Stimulated activated CD4-positive, alpha-beta T cell treated with anti-CD3 and anti-CD28 coated beads, Interleukin-1b, Interleukin-23, amount 100 ng/mL, for 24 hours (primary cell): ENCODE results near the gene MCCC2.
"Not testable (repeated sequence)": the region's sequence is repeated elsewhere in the genome, so short reads cannot be mapped to it uniquely, and the experiment has no call there.

Experiments used
- DNase-seq, 4 experiments: peaks; one replicate each; pipeline ENCODE4 v3.0.0-alpha.2; 2020; ENCODE audit warnings: low read depth in 4 of 4, low spot score in 1 of 4

MCCC2 gene

DNA sequence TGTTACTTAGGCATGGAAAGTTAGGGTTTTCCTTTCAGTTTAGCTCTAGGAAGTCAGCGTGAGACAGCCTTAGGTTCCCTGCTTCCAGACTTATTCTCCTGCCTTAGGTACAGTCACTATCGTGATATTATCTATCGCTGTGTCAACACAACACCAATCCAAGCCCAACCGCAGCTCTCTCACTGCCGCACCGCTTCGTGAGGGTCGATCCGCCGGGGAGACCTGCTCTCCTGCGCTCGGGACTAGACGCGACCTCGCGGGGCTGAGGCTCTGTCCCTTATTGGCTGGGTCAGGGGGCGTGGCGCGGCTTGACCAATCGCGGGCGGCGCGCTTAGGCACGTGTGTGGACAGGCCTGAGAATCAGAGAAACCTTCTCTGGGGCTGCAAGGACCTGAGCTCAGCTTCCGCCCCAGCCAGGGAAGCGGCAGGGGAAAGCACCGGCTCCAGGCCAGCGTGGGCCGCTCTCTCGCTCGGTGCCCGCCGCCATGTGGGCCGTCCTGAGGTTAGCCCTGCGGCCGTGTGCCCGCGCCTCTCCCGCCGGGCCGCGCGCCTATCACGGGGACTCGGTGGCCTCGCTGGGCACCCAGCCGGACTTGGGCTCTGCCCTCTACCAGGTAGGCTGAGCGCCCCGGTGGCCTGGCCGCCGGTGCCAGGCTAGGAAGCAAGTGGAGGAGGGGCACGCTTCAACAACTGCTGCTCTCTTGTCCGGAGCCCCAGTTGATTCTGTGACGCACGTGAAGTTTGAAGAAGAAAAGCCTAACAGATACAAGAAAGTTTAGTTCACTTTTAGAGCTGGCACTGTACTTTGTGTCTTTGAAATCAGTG, at the start of gene MCCC2:
Gene MCCC2 (plus strand): TSS at position 400 of the 825 bp plus-strand sequence. CDS start 86 bp downstream, at position 486.
- DNase-seq, result peak; percentile 89 to 95 (median 92)

DNA sequence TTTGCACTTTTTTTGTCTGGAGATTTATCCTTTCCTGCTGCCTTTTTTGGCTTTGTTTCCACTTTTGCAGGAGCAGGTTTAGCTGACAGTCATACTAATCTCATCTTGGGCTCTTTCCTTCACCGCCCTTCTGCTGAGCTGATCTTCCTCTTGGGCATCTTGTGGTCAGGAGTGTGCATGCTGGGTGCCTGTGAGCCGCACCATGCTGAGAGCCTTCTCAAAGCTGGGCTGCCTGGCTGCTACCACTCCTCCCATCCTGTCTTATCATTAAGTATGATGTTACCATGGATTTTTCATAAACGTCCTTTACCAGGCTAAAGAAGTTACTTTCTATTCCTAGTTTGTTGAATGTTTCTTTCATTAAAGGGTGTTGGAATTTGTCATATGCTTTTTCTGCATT, 49.5 kb upstream of the MCCC2 start:
- DNase-seq, result no peak

DNA sequence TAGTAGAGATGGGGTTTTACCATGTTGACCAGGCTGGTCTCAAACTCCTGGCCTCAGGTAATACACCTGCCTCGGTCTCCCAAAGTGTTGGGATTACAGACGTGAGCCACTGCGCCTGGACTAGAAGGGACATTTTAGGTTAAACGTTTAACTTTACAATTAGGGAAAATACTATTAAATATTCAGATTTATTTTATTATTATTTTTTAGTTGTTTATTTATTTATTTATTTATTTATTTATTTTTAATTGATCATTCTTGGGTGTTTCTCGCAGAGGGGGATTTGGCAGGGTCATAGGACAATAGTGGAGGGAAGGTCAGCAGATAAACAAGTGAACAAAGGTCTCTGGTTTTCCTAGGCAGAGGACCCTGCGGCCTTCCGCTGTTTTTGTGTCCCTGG, 36.3 kb upstream of the MCCC2 start:
- DNase-seq, result not testable (repeated sequence)

DNA sequence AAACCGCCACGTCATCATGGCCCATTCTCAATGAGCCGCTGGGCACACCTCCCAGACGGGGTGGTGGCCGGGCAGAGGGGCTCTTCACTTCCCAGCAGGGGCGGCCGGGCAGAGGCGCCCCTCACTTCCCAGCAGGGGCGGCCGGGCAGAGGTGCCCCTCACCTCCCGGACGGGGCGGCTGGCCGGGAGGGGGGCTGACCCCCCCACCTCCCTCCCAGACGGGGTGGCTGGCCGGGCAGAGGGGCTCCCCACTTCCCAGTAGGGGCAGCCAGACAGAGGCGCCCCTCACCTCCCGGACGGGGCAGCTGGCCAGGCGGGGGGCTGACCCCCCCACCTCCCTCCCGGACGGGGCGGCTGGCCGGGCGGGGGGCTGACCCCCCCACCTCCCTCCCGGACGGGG, 35.6 kb upstream of the MCCC2 start:
- DNase-seq, result not testable (repeated sequence)

DNA sequence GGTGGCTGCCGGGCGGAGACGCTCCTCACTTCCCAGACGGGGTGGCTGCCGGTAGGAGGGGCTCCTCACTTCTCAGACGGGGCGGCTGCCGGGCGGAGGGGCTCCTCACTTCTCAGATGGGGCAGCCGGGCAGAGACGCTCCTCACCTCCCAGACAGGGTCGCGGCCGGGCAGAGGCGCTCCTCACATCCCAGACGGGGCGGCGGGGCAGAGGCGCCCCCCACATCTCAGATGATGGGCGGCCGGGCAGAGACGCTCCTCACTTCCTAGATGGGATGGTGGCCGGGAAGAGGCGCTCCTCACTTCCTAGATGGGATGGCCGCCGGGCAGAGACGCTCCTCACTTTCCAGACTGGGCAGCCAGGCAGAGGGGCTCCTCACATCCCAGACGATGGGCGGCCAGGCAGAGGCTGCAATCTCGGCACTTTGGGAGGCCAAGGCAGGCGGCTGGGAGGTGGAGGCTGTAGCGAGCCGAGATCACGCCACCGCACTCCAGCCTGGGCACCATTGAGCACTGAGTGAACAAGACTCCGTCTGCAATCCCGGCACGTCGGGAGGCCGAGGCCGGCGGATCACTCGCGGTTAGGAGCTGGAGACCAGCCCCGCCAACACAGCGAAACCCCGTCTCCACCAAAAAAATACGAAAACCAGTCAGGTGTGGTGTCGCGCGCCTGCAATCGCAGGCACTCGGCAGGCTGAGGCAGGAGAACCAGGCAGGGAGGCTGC, 35.0 kb upstream of the MCCC2 start:
- DNase-seq, result not testable (repeated sequence)

DNA sequence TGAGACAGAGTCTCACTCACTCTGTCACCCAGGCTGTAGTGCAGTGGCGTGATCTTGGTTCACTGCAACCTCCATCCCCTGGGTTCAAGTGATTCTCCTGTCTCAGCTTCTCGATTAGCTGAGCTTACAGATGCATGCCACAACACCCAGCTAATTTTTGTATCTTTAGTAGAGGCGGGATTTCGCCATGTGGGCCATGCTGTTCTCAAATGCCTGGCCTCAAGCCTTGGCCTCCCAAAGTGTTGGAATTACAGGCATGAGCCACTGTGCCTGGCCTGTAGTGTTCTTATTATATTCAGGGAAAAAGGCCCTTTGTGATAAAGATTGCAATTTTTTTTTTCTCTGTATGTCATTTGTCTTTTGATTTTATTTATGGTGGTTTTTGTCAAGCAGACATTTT, 24.0 kb upstream of the MCCC2 start:
- DNase-seq, result no peak

DNA sequence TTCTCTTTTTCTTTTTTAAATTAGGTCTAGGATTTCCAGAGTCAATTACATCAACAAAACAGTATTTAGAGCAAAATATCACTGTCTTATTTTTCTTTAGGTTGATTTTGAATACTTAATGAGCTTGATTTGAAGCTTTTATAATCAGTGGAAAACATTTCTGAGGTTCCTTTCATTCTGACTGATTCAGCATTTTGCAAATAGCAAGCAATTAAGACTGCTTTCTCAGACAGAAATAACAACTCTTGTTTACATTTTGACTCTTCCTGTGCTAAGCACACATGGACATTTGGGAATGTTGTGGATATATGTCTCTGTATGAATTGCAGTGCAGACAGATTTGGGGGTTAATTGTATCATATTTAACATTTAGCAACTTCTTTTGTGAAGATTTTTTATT, 22.2 kb upstream of the MCCC2 start:
- DNase-seq, result no peak

DNA sequence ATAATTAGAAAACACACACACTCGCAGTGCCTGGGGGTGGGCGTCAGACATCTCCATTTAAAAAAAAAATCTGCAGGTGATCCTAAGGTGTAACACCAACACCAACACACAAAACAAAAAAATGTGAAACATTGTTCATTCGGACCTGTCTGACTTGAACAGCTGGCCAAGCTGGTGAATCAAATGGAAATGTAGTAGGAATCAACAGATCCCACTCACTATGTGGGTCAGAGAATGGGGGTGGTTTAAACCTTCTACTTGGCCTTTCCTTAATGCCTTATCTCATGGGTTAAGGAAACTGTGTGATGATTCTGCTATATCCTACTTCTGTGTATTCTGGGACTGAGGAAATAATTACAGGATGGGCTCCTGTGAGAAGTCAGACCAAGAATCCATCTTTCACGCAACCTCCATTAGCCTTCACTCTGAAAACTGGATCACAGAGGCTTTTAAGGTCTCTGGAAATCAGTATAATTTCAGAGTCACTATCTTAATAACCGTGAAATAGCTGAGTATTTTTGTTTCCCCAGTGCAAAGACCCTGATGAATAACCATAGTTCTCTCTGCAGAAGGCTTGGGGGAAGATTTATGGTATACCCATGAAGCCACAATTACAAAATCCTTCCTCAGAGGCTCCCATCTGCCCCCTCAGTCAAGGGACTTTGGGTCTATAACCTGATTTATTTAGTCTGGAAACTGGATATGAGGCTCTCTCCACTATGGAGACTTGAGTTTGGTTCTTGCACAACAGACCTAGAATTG, 17.2 kb upstream of the MCCC2 start:
- DNase-seq, result no peak

DNA sequence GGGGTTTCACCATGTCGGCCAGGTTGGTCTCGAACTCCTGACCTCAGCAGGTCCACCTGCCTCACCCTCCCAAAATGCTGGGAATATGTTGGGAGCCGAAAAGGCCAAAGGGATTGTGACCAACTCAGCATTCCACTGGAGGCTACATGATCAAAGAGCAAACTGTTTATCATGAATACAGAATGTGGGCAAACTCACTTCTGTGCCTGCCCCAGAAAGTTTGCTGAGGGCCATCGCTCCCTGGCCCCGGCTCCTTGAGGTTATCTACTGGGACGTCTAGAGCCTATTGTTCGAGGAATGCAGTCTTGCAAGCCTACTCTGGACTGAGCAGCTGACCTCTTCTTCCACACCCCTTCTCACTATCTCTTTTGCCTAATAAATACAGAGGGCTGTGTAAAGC, 15.3 kb upstream of the MCCC2 start:
- DNase-seq, result not testable (repeated sequence)

DNA sequence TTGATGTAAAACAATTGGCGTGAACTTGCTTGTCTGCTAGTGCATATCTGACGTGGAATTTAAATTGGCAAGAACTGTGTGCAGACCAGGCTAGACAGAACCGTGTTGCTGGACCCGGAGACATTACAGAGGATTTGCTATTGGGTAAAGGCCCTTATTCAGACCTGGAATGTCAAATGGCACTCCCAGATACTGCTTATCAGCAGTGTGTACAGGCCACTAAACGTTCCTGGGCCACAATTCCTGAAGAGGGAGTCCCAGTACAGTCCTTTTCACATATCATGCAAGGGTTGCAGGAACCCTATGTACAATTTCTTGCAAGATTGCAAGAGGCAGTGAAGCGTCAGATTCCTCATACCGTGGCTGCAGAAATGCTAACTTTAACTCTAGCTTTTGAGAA, 13.5 kb upstream of the MCCC2 start:
- no peak for DNase-seq

DNA sequence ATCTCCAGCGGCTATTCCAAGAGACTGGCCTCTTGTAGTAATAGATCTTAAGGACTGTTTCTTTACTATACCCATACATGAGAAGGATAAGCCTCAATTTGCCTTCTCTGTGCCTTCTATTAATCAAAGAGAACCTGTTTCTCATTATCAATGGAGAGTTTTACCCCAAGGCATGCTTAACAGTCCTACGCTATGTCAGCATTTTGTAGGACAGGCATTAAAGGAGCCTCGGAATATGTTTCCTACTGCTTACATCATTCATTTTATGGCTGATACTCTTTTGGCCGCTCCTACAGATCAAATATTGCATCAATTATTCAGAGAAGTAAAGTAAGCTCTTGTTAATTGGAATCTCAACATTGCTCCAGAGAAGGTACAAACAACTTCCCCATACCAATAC, 11.6 kb upstream of the MCCC2 start:
- DNase-seq, result not testable (repeated sequence)

DNA sequence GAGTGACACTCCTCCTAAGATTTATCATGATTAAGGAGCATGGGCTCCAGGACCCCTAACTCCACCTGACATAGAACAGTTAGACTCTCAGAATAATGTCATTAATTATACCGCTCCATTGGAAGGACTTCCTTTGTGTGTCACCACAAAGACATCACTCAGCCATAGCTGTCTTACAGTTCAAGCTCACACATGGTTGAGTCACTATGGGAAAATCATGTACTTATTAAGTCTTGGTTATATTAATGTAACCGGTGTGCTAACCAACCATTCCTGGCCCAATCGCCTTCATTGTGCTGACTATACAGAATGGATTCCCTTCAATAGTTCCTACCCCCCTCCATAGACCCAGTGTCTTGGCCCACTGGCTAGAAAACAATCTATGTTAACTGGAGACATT, 10.9 kb upstream of the MCCC2 start:
- DNase-seq, result no peak

DNA sequence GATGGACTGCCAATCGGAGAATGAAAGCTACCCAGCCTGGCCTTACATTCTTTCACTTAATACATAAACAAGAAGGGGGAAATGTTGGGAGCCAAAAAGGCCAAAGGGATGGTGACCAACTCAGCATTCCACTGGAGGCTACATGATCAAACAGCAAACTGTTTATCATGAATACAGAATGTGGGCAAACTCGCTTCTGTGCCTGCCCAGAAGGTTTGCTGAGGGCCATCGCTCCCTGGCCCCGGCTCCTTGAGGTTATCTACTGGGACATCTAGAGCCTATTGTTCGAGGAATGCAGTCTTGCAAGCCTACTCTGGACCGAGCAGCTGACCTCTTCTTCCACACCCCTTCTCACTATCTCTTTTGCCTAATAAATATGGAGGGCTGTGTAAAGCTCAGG, 9.3 kb upstream of the MCCC2 start:
- DNase-seq, result not testable (repeated sequence)

DNA sequence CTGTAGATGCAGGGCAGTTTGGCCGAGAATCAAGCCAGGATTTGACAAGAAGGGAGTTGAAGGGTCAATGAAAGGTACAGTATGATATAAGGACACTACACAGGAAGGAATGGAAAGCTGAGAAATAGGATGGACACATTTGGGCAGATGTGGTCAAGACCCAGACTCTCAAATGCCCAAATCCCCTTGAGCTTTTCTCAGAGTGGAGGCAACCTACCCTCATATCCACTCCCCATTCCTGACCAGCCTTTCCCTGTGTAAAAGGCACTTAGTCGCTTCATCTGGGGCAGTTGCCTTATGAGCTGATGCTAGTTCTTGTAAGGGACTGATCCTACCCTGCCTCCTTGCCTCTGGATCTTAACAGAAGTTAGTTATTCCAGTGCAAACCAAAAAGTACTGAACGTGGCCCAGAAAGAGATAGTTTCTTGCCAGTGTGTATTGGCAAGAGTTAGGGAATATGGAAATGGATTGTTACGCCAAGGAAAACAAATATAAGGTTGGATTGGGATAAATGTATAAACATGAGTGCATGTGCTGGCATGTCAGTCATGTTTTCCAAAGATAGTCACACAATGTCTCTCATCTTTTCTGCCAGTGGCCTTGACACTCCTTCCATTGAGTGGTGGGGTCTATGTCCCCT, 4.1 kb upstream of the MCCC2 start:
- DNase-seq, result no peak

DNA sequence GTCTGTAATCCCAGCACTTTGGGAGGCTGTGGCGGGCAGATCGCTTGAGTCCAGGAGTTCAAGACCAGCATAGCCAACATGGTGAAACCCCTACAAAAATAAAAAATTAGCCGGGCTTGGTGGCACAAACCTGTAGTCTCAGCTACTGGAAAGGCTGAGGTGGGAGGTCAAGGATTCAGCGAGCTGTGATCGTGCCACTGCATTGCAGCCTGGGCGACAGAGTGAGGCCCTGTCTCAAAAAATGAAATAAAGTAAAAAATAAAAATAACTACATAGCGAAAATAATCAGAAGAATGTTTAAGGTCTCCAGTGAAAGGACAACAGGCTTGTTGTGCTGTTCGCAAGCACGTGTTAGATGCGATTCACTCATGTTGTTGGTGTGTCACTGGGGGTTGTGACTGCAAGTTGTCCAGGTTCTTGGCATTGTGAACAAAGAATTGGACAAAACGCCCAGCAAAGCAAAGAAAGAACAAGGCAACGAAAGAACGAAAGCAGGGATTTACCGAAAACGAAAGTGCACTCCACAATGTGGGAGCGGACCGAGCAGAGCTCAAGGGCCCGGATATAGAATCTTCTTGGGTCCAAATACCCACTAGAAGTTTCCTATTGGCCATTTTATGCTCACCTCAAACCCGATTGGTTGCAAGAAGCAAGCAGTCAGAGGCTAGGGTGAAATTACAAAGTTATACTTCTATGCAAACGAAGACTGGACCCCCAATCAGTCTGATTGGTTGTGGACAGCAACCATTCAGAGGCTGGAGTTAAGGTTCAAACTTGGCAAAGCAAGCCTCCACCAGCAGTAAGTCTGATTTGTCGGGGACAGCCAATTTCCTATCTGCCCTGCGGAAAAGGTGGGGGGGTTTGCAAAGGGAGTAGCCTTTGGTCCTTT, 844 bp upstream of the MCCC2 start:
- no peak for DNase-seq

DNA sequence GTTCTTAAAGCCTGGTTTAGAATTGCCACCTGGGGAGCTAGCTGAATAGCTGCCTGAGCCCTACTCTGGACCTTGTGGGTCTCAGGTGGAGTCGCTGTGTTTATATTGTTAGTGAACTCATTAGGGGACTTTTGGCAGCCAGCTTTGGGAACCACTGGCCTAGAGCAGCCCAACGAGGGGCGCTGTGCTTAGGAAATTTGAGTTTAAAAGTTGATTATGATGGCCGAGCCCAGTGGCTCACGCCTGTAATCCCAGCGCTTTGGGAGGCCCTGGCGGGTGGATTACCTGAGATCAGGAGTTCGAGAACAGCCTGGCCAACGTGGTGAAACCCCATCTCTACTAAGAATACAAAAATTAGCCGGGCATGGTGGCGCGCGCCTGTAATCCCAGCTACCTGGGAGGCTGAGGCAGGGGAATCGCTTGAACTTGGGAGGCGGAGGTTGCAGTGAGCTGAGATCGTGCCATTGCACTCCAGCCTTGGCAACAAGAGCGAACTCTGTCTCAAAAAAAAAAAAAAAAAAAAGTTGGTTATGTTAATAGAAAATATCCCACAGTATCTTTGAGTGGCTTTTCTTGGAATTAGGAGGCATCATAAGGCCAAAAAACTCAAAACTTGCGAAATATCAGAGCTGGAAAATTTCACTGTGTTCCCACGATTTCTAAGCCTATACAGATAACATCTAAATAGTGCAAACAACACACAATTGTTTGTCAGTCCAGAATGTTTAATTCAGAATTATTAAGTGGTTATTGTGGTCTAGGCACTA, 809 bp downstream of the MCCC2 start:
- DNase-seq, result peak in 1 of 4 experiments; percentile 2

DNA sequence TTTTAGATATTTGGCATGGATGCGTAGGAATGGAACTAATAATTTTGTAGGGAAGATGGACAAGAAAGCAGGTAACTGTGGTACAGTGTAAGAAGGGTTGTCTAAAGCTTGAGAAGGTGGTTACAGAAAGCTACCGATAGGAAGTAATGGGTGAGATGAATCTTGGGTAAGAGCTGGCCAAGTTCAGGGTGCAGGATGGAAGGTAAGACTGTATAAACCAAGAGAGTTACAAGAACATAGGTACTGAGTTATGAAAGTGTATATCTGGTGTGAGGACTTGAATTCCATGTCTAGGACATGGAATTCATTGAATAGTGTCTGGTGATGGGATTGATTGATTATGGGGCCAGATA, 1.4 kb downstream of the MCCC2 start:
- DNase-seq, result no peak

DNA sequence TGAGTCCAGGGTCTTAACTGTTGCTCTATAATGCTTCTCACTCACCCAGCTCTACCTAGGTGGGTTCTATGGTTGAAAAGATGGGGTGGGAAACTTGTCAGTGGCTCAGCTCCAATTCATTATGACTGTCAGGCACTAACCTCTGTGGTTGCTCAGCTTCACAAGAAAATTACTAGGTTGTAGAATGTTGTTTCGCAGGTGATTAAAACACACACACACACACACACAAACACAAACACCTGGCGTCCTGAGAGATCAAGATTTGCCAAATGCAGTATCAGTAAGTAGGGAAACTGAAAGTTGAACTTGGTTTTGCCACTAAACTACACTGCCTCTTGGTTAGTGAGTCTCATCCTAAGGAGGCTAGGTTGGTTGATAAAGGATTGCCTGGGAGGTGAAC, 2.8 kb downstream of the MCCC2 start:
- DNase-seq, result no peak

DNA sequence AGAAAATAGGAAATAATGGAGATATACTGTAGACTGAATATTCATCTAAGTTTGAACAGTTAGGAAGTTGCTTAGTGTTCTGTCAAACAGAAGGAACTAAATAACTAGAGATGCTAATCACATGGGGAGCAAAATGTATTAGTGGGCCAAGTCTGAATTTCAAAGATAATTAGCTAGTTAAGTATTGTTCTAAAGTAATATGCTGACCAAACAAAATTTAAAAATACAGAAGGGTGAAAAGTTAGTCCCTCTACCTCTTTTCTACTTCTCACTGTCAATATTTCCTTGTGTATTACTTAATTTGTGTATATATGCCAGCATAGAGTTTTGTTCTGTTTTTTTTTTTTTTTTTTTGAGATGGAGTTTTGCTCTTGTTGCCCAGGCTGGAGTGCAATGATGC, 4.0 kb downstream of the MCCC2 start:
- no peak for DNase-seq

DNA sequence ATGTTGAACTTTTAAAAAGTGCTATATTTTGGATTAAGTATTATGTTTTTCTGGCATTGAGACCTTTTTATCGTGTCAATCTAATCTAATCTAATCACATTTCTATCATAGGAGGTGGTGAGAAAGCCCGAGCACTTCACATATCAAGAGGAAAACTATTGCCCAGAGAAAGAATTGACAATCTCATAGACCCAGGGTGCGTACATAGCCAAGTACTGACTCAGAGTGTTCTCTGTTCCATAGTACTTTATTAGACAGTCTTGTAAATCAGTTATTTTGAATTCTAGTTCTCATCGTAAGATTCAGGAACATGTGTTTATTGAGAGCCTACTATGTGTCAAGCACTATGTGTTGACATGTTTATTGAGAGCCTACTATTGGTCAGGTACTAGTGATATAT, 9.0 kb downstream of the MCCC2 start:
- DNase-seq, result no peak
